Coronary artery (tissue), 2 donors: Measurements from ENCODE around the gene DPP7.

Source experiments
- DNase-seq: peaks from one replicate; pipeline ENCODE4 v3.0.0-alpha.2; 2017; ENCODE audit warnings: low spot score
- H3K27ac ChIP-seq, 2 donors: fragments of 200-600 bp; sonication (generic); one replicate each; pipeline ENCODE4 v1.5.1; 2016 to 2019
- H3K4me3 ChIP-seq: fragments of 200-600 bp; sonication (generic); 2 replicates; pipeline ENCODE4 v1.5.1; 2016; ENCODE audit warnings: mild to moderate bottlenecking, moderate library complexity
- TF ChIP-seq, protein P1 (sequence below): fragments of 200-600 bp; sonication (generic); IDR thresholded peaks from one replicate; pipeline ENCODE4 v1.5.1; 2019; ENCODE audit warnings: antibody characterized with exemption

DPP7 gene

DNA sequence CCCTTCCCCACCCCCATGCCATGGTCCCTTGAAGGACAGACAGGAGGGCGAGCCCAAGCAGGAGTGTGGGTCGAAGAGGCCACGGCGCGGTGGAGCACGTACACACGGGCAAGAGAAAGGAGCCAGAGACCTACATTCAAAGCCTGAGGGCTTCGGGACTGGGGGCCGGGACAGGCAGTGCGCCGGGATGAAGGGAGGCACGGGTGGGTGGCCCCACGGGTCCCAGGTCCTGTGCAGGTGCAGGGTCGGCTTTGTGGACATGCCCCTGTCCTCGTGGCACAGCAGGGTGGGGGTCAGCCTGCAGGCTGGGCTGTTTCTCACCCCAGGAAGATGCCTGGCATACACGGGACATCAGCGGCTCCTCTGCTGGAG lies 45.5 kb upstream of the DPP7 start:
- TF ChIP-seq, protein P1, sequence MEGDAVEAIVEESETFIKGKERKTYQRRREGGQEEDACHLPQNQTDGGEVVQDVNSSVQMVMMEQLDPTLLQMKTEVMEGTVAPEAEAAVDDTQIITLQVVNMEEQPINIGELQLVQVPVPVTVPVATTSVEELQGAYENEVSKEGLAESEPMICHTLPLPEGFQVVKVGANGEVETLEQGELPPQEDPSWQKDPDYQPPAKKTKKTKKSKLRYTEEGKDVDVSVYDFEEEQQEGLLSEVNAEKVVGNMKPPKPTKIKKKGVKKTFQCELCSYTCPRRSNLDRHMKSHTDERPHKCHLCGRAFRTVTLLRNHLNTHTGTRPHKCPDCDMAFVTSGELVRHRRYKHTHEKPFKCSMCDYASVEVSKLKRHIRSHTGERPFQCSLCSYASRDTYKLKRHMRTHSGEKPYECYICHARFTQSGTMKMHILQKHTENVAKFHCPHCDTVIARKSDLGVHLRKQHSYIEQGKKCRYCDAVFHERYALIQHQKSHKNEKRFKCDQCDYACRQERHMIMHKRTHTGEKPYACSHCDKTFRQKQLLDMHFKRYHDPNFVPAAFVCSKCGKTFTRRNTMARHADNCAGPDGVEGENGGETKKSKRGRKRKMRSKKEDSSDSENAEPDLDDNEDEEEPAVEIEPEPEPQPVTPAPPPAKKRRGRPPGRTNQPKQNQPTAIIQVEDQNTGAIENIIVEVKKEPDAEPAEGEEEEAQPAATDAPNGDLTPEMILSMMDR, result no peak
- no peak overlapping the region for H3K27ac ChIP-seq
- no peak for DNase-seq
- H3K4me3 ChIP-seq, result no peak overlapping the region

DNA sequence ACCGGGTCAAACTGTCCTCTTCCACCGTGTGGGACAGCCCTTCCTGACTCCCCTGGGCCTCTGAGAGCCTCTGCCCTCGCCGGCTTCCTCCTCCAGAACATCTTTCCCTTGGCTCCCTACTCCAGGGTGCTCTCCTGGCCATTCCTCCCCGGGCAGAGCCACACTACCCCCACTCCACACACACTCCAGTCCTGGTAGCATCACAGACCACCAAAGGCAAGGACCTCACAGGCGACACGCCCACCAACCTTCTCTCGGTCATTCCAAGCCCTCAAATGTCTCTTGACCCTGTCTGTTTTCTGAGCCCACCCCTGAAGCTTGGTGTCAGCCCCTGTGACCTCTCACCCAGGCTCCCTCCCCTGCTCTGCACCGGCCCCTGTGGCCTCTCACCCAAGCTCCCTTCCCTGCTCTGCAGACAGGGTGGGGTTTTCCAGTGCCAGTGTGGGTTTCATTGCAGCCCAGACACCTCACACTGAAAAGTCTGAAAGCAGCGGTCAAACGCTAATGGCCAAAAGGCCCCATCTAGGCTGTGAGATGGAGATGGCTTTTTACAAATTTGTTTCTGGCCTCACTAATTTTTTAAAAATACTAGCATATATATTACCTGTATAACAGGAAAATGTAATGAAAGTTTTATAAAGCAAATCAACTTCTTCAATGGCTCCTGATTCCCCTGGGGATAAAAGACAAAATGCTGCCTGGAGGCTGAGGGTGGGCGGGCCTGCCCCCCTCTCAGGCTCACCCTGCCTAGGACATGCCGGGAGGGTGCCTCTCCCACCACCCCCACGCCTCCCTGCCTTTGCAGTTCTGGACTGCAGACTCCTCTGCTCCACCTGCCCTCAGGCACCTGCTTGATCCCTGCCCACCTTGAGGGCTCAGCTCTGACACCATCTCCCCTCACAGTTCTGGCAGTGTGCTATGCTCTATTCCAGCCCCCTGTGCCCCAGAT lies 44.8 kb upstream of the DPP7 start:
- TF ChIP-seq, protein P1, result no peak
- no peak for DNase-seq
- Histone ChIP-seq H3K4me3 (no peak overlapping the region), H3K27ac (no peak overlapping the region)

DNA sequence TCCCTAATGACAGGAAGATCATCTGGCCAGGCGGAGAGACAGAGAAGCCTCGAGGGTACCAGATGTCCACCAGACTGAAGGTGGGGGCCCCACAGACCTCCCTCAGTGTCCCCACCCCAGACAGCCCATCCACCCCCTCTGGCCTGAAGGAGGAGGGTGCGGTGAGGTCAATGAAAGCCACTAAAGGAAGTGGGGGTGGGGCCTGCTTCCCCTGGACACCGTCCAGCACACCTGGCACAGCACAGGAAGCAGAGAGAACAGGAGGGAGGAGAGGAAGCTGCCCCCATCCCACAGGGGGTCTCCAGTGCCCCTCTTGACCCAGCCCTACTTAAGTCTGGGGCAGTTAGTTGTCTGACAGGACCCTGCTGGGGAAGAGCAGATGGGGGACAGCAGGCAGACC lies 44.1 kb upstream of the DPP7 start:
- TF ChIP-seq, protein P1, result no peak
- Histone ChIP-seq H3K4me3 (no peak overlapping the region), H3K27ac (no peak overlapping the region)
- no peak for DNase-seq

DNA sequence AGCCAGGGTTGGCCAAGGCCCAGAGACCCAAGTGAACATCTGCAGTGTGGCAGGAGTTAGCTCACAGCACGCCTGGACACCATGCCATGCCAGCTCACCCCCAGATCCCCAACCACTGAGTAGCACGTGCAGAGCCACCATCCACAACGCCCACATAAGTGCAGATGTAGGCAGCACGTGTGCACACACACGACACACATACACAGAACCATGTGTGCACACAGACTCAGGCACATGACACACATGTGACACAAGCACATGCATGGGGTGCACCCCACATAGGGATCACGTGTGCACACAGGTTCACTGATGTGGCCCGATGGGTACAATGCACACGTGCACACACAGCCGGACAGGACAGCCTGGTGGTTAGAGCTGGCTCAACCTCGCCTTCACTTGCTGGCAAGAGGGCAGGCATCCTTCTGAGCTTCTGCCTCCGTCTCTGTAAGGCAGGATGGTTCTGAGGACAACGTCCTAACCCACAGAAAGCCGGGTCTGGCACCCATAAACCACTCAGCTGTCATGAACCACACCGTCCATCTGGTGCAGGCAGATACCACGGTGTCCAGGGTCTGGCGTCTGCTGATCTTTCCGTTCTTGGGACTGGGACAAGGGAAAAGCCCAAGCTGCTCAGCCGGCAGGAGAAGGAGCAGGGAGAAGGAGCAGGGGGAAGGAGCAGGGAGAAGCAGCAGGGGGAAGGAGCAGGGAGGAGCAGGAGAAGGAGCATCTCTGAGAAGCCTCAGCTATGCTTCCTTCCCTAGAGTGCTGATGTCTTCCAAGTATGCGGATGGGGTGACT lies 43.3 kb upstream of the DPP7 start:
- TF ChIP-seq, protein P1, result no peak
- no peak for DNase-seq
- H3K4me3 ChIP-seq, result no peak overlapping the region
- H3K27ac ChIP-seq, result no peak overlapping the region

DNA sequence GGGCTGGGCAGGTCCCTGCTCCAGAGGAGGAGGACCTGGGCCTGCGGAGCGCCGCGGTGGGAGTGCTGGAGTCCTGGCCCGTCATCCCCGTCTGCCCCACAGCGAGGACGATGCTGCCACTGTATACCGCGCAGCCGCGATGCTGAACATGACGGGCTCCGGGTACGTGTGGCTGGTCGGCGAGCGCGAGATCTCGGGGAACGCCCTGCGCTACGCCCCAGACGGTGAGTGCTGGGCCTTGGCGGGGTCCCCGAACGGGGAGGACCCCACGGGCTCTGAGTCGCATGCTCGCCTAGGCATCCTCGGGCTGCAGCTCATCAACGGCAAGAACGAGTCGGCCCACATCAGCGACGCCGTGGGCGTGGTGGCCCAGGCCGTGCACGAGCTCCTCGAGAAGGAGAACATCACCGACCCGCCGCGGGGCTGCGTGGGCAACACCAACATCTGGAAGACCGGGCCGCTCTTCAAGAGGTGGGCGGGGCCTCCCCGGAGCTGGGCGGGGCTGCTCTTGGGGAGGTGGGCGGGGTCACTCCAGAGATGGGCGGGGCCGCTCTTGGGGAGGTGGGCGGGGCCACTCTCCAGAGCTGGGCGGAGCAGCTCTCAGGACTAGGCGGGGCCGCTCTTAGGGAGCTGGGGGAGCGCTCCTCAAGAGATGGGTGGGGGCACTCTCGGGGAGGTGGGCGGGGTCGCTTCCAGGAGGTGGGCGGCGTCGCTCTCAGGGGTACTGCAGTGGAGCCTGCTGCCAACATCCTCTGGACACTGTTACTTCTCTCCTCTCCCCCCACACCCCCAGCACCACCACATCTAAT lies 42.2 kb upstream of the DPP7 start:
- Histone ChIP-seq H3K4me3 (peak overlapping the region; percentile 59), H3K27ac (no peak overlapping the region)
- TF ChIP-seq, protein P1, result no peak
- DNase-seq, result no peak

DNA sequence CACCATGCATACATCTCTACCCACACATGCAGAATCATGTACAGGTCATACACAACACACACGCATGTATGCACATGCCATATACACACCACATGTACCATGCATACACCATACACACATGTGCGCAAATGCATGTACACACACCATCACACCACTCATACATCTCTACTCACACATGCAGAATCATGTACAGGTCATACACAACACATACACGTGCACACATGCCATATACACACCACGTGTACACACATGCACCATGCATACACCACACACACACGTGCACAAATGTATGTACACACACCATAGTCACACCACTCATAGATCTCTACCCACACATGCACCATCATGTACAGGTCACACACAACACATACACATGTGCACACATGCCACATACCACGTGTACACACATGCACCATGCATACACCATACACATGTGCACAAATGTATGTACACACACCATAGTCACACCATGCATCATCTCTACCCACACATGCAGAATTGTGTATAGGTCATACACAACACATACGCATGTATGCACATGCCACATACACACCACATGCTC lies 38.4 kb upstream of the DPP7 start:
- Histone ChIP-seq H3K27ac (no peak overlapping the region), H3K4me3 (no peak overlapping the region)
- TF ChIP-seq, protein P1, result no peak
- DNase-seq, result no peak
